HG03025 (cell line): ENCODE results near the gene MAGEA2B.
"Not testable (repeated sequence)": the region's sequence is repeated elsewhere in the genome, so short reads cannot be mapped to it uniquely, and the experiment has no call there.

Experiments
- ATAC-seq: cut with Tn5 transposase; IDR thresholded peaks from one replicate; pipeline ENCODE4 v1.9.1; 2021; ENCODE audit warnings: mild to moderate bottlenecking, moderate library complexity; ENCODE audit not compliant: unreplicated experiment, low FRiP score

Gene MAGEA2B

GRCh38 chrX:152754871-152755270 lies 40.4 kb downstream of the MAGEA2B start:
- ATAC-seq = not testable (repeated sequence)

- ATAC-seq = not testable (repeated sequence)
These were observed 44.5 kb downstream of the MAGEA2B start, which contains the start of gene CSAG3 for GRCh38 chrX:152758918-152759317. Gene CSAG3, plus strand, starts transcription at chrX:152759218.

GRCh38 chrX:152759544-152759943 lies 45.1 kb downstream of the MAGEA2B start:
- ATAC-seq = not testable (repeated sequence)

GRCh38 chrX:152761582-152761981 lies 47.2 kb downstream of the MAGEA2B start:
- not testable (repeated sequence) for ATAC-seq

- ATAC-seq = not testable (repeated sequence)
These were observed 52.1 kb downstream of the MAGEA2B start for GRCh38 chrX:152766562-152766961.
